ENCODE measurements around the gene KCNS3. TPM values are rescaled to one million over a fixed set of nuclear protein-coding genes. Genes with fewer than 3 reads are reported as not detected.

Gene KCNS3
- total and polyA plus RNA-seq, 2 of the 13 experiments (the other 11 are each of a cell fraction or from before 2014, with no cell fraction given), result not detected

- H3K4me1 ChIP-seq (ENCODE audit: insufficient read depth, low read length), result no peaks in the 10 kb centered on the region
- DNase-seq (ENCODE audit: low spot score) (no peak), FAIRE-seq (no peak), ATAC-seq (no peak)
- H3K36me3 ChIP-seq (replicated peaks in 1 of 2; ENCODE audit: control insufficient read depth in 1 of 2, insufficient read depth in 2 of 2, low read length in 2 of 2), result no peaks in the 10 kb centered on the region
- in situ Hi-C loops (cut with HindIII; ENCODE audit: extremely low pct_ligation_motif_present, low pct_unique_long_range_greater_than_20kb) (no loop called here), intact Hi-C loops (cut with micrococcal nuclease; ENCODE audit: unreplicated experiment) (no loop called here)
- CTCF ChIA-PET (ENCODE audit: low intra/inter-chr PET ratio, low total read pairs), result no interaction called here
- POLR2A ChIA-PET, result no interaction called here
- no peak for TF ChIP-seq KLF11 (CRISPR knock-in tag; IDR thresholded peaks at IDR 0.05)
- TF ChIP-seq NR2F1 (CRISPR knock-in tag; IDR thresholded peaks at IDR 0.05), result no peak
- H3K9me3 ChIP-seq (ENCODE audit: low read length), result no peaks in the 10 kb centered on the region
- no peak overlapping the region for H3K9ac ChIP-seq (ENCODE audit: insufficient read depth, low read depth, low read length)
- no peaks in the 10 kb centered on the region for H3K79me2 ChIP-seq (ENCODE audit: insufficient read depth, low read length)
- H4K20me1 ChIP-seq (ENCODE audit: insufficient read depth, low read length), result no peaks in the 10 kb centered on the region
- H3K4me2 ChIP-seq (ENCODE audit: low read depth, low read length), result no peak overlapping the region
- no peak overlapping the region for H3K27ac ChIP-seq (ENCODE audit: extremely low read length, insufficient read depth, low read length)
- no peak overlapping the region for H2AFZ ChIP-seq (ENCODE audit: low read length)
- no peak overlapping the region for H3K4me3 ChIP-seq (replicated peaks in 1 of 3; ENCODE audit: insufficient read depth in 1 of 3, low read depth in 2 of 3, low read length in 3 of 3)
- 2% methylated on average over 3 of the region's 3 CpGs for WGBS (ENCODE audit: low lambda C conversion rate)
- no TSS peak for BruUV-seq (replicated peaks)
- peaks cover 0 to 3% of the 10 kb centered on the region in 2 experiments; a peak in 2 of 5 replicates for H3K27me3 ChIP-seq (ENCODE audit: control insufficient read depth in 1 of 2, insufficient read depth in 2 of 2, low read length in 2 of 2)
Measured at GRCh38 chr2:17857021-17857420, 21.4 kb upstream of the KCNS3 start.

- FAIRE-seq (no peak), DNase-seq (ENCODE audit: low spot score) (no peak), ATAC-seq (no peak)
- WGBS (ENCODE audit: low lambda C conversion rate), result 2% methylated on average over 1 of the region's 1 CpG
- Histone ChIP-seq H3K9ac (ENCODE audit: insufficient read depth, low read depth, low read length) (no peak overlapping the region), H4K20me1 (ENCODE audit: insufficient read depth, low read length) (no peaks in the 10 kb centered on the region), H3K4me1 (ENCODE audit: insufficient read depth, low read length) (no peaks in the 10 kb centered on the region), H3K9me3 (ENCODE audit: low read length) (no peaks in the 10 kb centered on the region), H3K27ac (ENCODE audit: extremely low read length, insufficient read depth, low read length) (no peak overlapping the region), H3K79me2 (ENCODE audit: insufficient read depth, low read length) (no peaks in the 10 kb centered on the region), H3K4me3 (replicated peaks in 1 of 3; ENCODE audit: insufficient read depth in 1 of 3, low read depth in 2 of 3, low read length in 3 of 3) (no peak overlapping the region), H3K36me3 (replicated peaks in 1 of 2; ENCODE audit: control insufficient read depth in 1 of 2, insufficient read depth in 2 of 2, low read length in 2 of 2) (no peaks in the 10 kb centered on the region), H2AFZ (ENCODE audit: low read length) (no peak overlapping the region), H3K4me2 (ENCODE audit: low read depth, low read length) (no peak overlapping the region), H3K27me3 (ENCODE audit: control insufficient read depth in 1 of 2, insufficient read depth in 2 of 2, low read length in 2 of 2) (peaks cover 0 to 2% of the 10 kb centered on the region in 2 experiments; a peak in 1 of 5 replicates)
- in situ Hi-C loops (cut with HindIII; ENCODE audit: extremely low pct_ligation_motif_present, low pct_unique_long_range_greater_than_20kb), result no loop called here
- intact Hi-C loops (cut with micrococcal nuclease; ENCODE audit: unreplicated experiment), result no loop called here
- ChIA-PET POLR2A (no interaction called here), CTCF (ENCODE audit: low intra/inter-chr PET ratio, low total read pairs) (no interaction called here)
- no TSS peak for BruUV-seq (replicated peaks)
- TF ChIP-seq PAX8 (CRISPR knock-in tag; IDR thresholded peaks at IDR 0.05; ENCODE audit: borderline replicate concordance), result no peak
- no peak for TF ChIP-seq IKZF4 (CRISPR knock-in tag; IDR thresholded peaks at IDR 0.05; ENCODE audit: borderline replicate concordance, low read depth, not compliant biosample characterization)
- no peak for TF ChIP-seq ZNF138 (CRISPR knock-in tag; IDR thresholded peaks at IDR 0.05; ENCODE audit: low read depth)
- no peak for TF ChIP-seq ZNF556 (CRISPR knock-in tag; IDR thresholded peaks at IDR 0.05; ENCODE audit: borderline replicate concordance)
- no peak for TF ChIP-seq ASH2L (IDR thresholded peaks at IDR 0.05; ENCODE audit: insufficient read length, low read depth, low read length)
- no peak for TF ChIP-seq HOXA9 (CRISPR knock-in tag; IDR thresholded peaks at IDR 0.05; ENCODE audit: borderline replicate concordance)
- no peak for TF ChIP-seq ZNF687 (CRISPR knock-in tag; IDR thresholded peaks at IDR 0.05)
- TF ChIP-seq ZNF563 (CRISPR knock-in tag; IDR thresholded peaks at IDR 0.05), result no peak
- TF ChIP-seq ZBTB1 (CRISPR knock-in tag; IDR thresholded peaks at IDR 0.05; ENCODE audit: borderline replicate concordance), result no peak
- no peak for TF ChIP-seq FUBP1 (CRISPR knock-in tag; IDR thresholded peaks at IDR 0.05; ENCODE audit: borderline replicate concordance)
- TF ChIP-seq DPF2 (CRISPR knock-in tag; IDR thresholded peaks at IDR 0.05; ENCODE audit: borderline replicate concordance, low read depth), result no peak
Measured at GRCh38 chr2:17858064-17858463, 20.4 kb upstream of the KCNS3 start.
